ENCODE data around the gene QRFPR. TPM values are rescaled to one million over a fixed set of nuclear protein-coding genes. Genes with fewer than 3 reads are reported as not detected.

QRFPR gene
- total and polyA plus RNA-seq, 2 experiments from 2014 or later, result 0.17 TPM; not detected in 1

DNA sequence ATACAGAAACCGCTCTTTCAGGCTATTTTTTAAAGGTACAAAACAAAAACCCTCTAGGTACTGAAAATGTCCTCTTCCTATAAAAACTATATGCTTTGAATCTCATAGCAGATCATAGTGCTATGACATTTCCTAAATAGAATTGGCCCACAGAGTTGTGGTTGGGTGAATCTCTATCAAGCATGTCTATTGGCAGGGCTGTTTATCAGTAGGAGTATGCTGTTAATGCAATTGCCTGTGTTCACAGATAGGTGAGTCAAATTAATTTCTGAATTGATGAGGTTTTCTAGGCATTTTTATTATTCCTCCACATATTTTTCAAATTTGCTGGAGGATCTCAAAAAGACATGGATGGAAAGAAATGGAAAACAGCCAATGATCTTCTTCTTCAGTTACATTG, 73.9 kb downstream of the QRFPR start:
- Histone ChIP-seq H3K4me1 (ENCODE audit: insufficient read depth) (no peaks in the 10 kb centered on the region), H3K4me3 (no peak overlapping the region), H3K9me3 (ENCODE audit: low read depth) (no peaks in the 10 kb centered on the region), H3K79me2 (no peaks in the 10 kb centered on the region), H3K4me2 (no peak overlapping the region), H3K27me3 (no peaks in the 10 kb centered on the region), H3K9me2 (replicated peaks; ENCODE audit: insufficient read depth) (no peaks in the 10 kb centered on the region), H4K20me1 (ENCODE audit: insufficient read depth, poor library complexity, severe bottlenecking) (no peaks in the 10 kb centered on the region), H3K36me3 (replicated peaks; ENCODE audit: insufficient read depth, low read depth) (no peaks in the 10 kb centered on the region), H3K27ac (no peak overlapping the region), H2AFZ (no peak overlapping the region)
- WGBS (ENCODE audit: low lambda C conversion rate, missing lambda C conversion rate), result 96% methylated on average over 1 of the region's 1 CpG
- no peak for TF ChIP-seq EZH2 (IDR thresholded peaks at IDR 0.05; ENCODE audit: borderline replicate concordance)
- no peak for TF ChIP-seq EZH2phosphoT487 (IDR thresholded peaks at IDR 0.05; ENCODE audit: low read depth, severe bottlenecking, unreplicated experiment)
- TF ChIP-seq, protein P1, sequence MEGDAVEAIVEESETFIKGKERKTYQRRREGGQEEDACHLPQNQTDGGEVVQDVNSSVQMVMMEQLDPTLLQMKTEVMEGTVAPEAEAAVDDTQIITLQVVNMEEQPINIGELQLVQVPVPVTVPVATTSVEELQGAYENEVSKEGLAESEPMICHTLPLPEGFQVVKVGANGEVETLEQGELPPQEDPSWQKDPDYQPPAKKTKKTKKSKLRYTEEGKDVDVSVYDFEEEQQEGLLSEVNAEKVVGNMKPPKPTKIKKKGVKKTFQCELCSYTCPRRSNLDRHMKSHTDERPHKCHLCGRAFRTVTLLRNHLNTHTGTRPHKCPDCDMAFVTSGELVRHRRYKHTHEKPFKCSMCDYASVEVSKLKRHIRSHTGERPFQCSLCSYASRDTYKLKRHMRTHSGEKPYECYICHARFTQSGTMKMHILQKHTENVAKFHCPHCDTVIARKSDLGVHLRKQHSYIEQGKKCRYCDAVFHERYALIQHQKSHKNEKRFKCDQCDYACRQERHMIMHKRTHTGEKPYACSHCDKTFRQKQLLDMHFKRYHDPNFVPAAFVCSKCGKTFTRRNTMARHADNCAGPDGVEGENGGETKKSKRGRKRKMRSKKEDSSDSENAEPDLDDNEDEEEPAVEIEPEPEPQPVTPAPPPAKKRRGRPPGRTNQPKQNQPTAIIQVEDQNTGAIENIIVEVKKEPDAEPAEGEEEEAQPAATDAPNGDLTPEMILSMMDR (IDR thresholded peaks at IDR 0.05; ENCODE audit: poor library complexity), result no peak
- DNase-seq (ENCODE audit: low spot score), result no peak

DNA sequence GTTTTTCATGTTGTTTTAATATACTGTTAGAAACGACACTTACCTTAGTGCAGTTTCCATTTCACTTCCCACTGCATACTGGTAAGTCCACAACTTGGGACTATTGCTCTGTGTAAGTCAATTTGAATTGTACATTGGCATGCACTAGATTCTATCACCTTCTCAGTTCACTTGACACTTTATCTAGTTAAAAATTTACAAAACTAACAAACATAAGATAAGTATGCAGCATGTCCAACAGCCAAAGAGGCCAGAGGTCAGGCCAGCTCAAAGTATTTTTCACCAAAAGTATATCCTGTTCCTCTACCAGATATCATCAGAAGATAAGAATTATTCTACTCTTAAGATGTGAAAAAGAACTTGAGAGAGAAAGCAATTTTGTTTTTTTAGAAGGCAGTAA, 75.9 kb downstream of the QRFPR start:
- Histone ChIP-seq H3K36me3 (replicated peaks; ENCODE audit: insufficient read depth, low read depth) (no peaks in the 10 kb centered on the region), H3K4me1 (ENCODE audit: insufficient read depth) (no peaks in the 10 kb centered on the region), H3K9me2 (replicated peaks; ENCODE audit: insufficient read depth) (no peaks in the 10 kb centered on the region), H4K20me1 (ENCODE audit: insufficient read depth, poor library complexity, severe bottlenecking) (no peaks in the 10 kb centered on the region), H3K4me3 (no peak overlapping the region), H3K79me2 (no peaks in the 10 kb centered on the region), H3K4me2 (no peak overlapping the region), H3K27me3 (no peaks in the 10 kb centered on the region), H3K9me3 (ENCODE audit: low read depth) (no peaks in the 10 kb centered on the region), H2AFZ (no peak overlapping the region), H3K27ac (no peak overlapping the region)
- 46% methylated on average over 1 of the region's 1 CpG for WGBS (ENCODE audit: low lambda C conversion rate, missing lambda C conversion rate)
- TF ChIP-seq EZH2 (IDR thresholded peaks at IDR 0.05; ENCODE audit: borderline replicate concordance) (no peak), EZH2phosphoT487 (IDR thresholded peaks at IDR 0.05; ENCODE audit: low read depth, severe bottlenecking, unreplicated experiment) (no peak)
- DNase-seq (ENCODE audit: low spot score), result peak; percentile 6

DNA sequence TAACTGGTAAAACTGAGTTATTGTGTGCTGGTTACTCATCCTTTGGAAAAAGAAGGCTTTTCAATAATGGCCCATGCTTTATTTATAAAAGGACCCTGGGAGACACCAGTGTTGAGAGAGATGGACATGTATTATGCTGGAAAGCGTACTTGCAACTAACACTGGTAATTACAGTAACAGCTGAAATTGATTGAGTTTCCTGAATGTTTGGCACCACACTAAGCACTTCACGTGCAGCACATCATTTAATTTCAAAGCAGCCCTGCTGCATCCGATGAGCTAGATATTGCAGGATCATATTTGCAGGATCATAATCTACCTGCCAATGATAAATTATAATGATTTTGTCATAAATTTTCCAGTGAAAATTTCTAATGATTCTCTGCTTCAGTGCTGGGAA, 81.5 kb downstream of the QRFPR start:
- Histone ChIP-seq H2AFZ (no peak overlapping the region), H3K4me2 (no peak overlapping the region), H3K27ac (no peak overlapping the region), H3K9me2 (replicated peaks; ENCODE audit: insufficient read depth) (no peaks in the 10 kb centered on the region), H3K9me3 (ENCODE audit: low read depth) (no peaks in the 10 kb centered on the region), H3K27me3 (peaks cover 2% of the 10 kb centered on the region), H3K79me2 (no peaks in the 10 kb centered on the region), H3K36me3 (replicated peaks; ENCODE audit: insufficient read depth, low read depth) (no peaks in the 10 kb centered on the region), H4K20me1 (ENCODE audit: insufficient read depth, poor library complexity, severe bottlenecking) (no peaks in the 10 kb centered on the region), H3K4me3 (no peak overlapping the region), H3K4me1 (ENCODE audit: insufficient read depth) (no peaks in the 10 kb centered on the region)
- DNase-seq (ENCODE audit: low spot score), result no peak
- WGBS (ENCODE audit: low lambda C conversion rate, missing lambda C conversion rate), result 69% methylated on average over 3 of the region's 3 CpGs
- TF ChIP-seq, protein P1 (IDR thresholded peaks at IDR 0.05; ENCODE audit: poor library complexity), result no peak
- no peak for TF ChIP-seq EZH2phosphoT487 (IDR thresholded peaks at IDR 0.05; ENCODE audit: low read depth, severe bottlenecking, unreplicated experiment)
- no peak for TF ChIP-seq EZH2 (IDR thresholded peaks at IDR 0.05; ENCODE audit: borderline replicate concordance)

DNA sequence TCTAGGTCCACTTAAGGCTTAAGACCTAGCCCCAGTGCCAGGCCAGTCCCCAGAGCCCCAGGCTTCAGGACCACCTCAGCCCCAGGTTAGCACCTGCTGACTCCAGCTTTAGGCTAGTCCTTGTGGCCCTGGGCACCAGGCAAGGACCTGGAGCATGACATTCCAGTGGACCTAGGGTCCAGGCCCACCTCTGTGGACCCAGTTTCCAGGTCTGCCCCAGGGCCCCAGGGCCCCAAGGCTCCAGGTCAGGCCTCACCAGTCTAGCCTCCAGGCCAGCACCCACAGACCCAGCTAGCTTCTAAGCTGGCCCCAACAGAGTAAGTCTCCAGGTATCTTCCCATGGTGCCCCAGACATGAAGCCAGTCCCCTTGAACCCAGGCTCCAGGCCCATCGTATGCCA, 97.5 kb downstream of the QRFPR start:
- no peak for DNase-seq (ENCODE audit: low spot score)
- WGBS (ENCODE audit: low lambda C conversion rate, missing lambda C conversion rate), result 100% methylated on average over 1 of the region's 1 CpG

More for the DNA sequence above, 97.5 kb downstream of the QRFPR start:
- no peak overlapping the region for H3K4me3 ChIP-seq
- H4K20me1 ChIP-seq (ENCODE audit: insufficient read depth, poor library complexity, severe bottlenecking), result no peaks in the 10 kb centered on the region
- no peak overlapping the region for H3K4me2 ChIP-seq
- no peaks in the 10 kb centered on the region for H3K79me2 ChIP-seq
- no peak overlapping the region for H2AFZ ChIP-seq
- no peaks in the 10 kb centered on the region for H3K27me3 ChIP-seq
- no peaks in the 10 kb centered on the region for H3K4me1 ChIP-seq (ENCODE audit: insufficient read depth)
- no peaks in the 10 kb centered on the region for H3K9me2 ChIP-seq (replicated peaks; ENCODE audit: insufficient read depth)
- no peaks in the 10 kb centered on the region for H3K36me3 ChIP-seq (replicated peaks; ENCODE audit: insufficient read depth, low read depth)
- H3K9me3 ChIP-seq (ENCODE audit: low read depth), result no peaks in the 10 kb centered on the region
- TF ChIP-seq EZH2 (IDR thresholded peaks at IDR 0.05; ENCODE audit: borderline replicate concordance) (no peak), EZH2phosphoT487 (IDR thresholded peaks at IDR 0.05; ENCODE audit: low read depth, severe bottlenecking, unreplicated experiment) (no peak)
- TF ChIP-seq, protein P1 (IDR thresholded peaks at IDR 0.05; ENCODE audit: poor library complexity), result no peak
- no peak overlapping the region for H3K27ac ChIP-seq
